Suprapubic skin (tissue), 4 donors: ENCODE data around the gene GABARAPL1.

Experiments used
- EP300 ChIP-seq: sonication (generic); formaldehyde crosslinking; IDR thresholded peaks from one replicate; pipeline ENCODE4 v1.6.1; 2017; ENCODE audit warnings: antibody characterized with exemption
- POLR2AphosphoS5 ChIP-seq, 3 donors: sonication (generic); formaldehyde crosslinking; IDR thresholded peaks; one replicate each; pipeline ENCODE4 v1.6.1; 2017; ENCODE audit warnings: antibody characterized with exemption in 3 of 3
- TF ChIP-seq, protein P1 (sequence below), 2 donors: fragments of 200-600 bp in 1 of 2; fragments of 450-650 bp in 1 of 2; sonication (generic) in 1 of 2; IDR thresholded peaks; one replicate each; pipeline ENCODE4 v1.5.1; 2016 to 2019; ENCODE audit warnings: antibody characterized with exemption in 2 of 2, mild to moderate bottlenecking in 1 of 2, moderate library complexity in 1 of 2

DNA sequence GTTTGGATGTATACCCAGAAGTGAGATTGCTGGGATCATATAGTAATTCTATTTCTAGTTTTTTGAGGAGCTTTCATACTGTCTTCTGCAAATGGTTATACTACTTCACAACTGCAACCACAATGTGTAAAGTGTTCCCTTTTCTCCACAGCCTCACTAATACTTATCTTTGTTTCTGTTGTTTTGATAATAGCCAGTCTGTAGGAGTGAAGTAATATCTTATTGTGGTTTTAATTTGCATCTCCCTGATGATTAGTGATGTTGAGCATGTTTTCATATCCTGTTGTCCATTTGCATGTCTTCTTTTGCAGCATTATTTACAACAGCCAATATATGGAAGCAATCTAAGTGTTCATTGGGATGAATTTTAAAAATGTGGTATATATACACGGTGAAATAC lies 29.9 kb downstream of the GABARAPL1 start:
- TF ChIP-seq, protein P1, sequence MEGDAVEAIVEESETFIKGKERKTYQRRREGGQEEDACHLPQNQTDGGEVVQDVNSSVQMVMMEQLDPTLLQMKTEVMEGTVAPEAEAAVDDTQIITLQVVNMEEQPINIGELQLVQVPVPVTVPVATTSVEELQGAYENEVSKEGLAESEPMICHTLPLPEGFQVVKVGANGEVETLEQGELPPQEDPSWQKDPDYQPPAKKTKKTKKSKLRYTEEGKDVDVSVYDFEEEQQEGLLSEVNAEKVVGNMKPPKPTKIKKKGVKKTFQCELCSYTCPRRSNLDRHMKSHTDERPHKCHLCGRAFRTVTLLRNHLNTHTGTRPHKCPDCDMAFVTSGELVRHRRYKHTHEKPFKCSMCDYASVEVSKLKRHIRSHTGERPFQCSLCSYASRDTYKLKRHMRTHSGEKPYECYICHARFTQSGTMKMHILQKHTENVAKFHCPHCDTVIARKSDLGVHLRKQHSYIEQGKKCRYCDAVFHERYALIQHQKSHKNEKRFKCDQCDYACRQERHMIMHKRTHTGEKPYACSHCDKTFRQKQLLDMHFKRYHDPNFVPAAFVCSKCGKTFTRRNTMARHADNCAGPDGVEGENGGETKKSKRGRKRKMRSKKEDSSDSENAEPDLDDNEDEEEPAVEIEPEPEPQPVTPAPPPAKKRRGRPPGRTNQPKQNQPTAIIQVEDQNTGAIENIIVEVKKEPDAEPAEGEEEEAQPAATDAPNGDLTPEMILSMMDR (IDR thresholded peaks at IDR 0.05) = no peak
- TF ChIP-seq POLR2AphosphoS5 (IDR thresholded peaks at IDR 0.05) (no peak), EP300 (no peak)
